Stimulated activated CD4-positive, alpha-beta T cell treated with anti-CD3 and anti-CD28 coated beads, Interleukin-15, amount 100 ng/mL, for 48 hours (primary cell): ENCODE measurements around the gene LINGO3.

Experiments
- DNase-seq, 2 donors: peaks; one replicate each; pipeline ENCODE4 v3.0.0-alpha.2; 2020; ENCODE audit warnings: low read depth in 2 of 2

Gene LINGO3

GRCh38 chr19:2266183-2266993 lies 41.6 kb downstream of the LINGO3 start:
- no peak for DNase-seq

- DNase-seq = peak in 1 of 2 donors; percentile 55
Observed at GRCh38 chr19:2261438-2262172, 46.3 kb downstream of the LINGO3 start.

GRCh38 chr19:2260341-2260805 lies 47.6 kb downstream of the LINGO3 start:
- no peak for DNase-seq

- no peak for DNase-seq
Observed at GRCh38 chr19:2259336-2259735, 48.6 kb downstream of the LINGO3 start.
